Neural cell (in vitro differentiated cells): ENCODE measurements around the gene ROCK2.

Experiments used
- CTCF ChIP-seq: fragments of 450-650 bp; IDR thresholded peaks from 2 replicates; pipeline ENCODE4 v1.5.1; 2014; ENCODE audit warnings: antibody characterized with exemption, mild to moderate bottlenecking, moderate library complexity; ENCODE audit not compliant: poor library complexity, severe bottlenecking
- EP300 ChIP-seq: fragments of 450-650 bp; conservative IDR thresholded peaks from 2 replicates; pipeline ENCODE4 v1.6.1; 2014; ENCODE audit warnings: antibody characterized with exemption, mild to moderate bottlenecking, moderate library complexity; ENCODE audit not compliant: poor library complexity, severe bottlenecking
- EZH2 ChIP-seq: fragments of 200-600, 300-800 bp; shearing (Covaris generic), sonication (generic); IDR thresholded peaks from 2 replicates; pipeline ENCODE4 v1.6.1; 2014; ENCODE audit warnings: antibody characterized with exemption, low read length, borderline replicate concordance, mild to moderate bottlenecking; ENCODE audit not compliant: insufficient read depth, poor library complexity, severe bottlenecking

- TF ChIP-seq EZH2 (no peak), EP300 (no peak), CTCF (no peak)
These were observed 175.9 kb downstream of the ROCK2 start for GRCh38 chr2:11168488-11168887.
